Measurements from ENCODE around the gene YWHAG. TPM values are rescaled to one million over a fixed set of nuclear protein-coding genes. Genes with fewer than 3 reads are reported as not detected.

YWHAG gene
- total RNA-seq, 2 experiments from 2014 or later = 77.9 to 79.3 TPM

DNA sequence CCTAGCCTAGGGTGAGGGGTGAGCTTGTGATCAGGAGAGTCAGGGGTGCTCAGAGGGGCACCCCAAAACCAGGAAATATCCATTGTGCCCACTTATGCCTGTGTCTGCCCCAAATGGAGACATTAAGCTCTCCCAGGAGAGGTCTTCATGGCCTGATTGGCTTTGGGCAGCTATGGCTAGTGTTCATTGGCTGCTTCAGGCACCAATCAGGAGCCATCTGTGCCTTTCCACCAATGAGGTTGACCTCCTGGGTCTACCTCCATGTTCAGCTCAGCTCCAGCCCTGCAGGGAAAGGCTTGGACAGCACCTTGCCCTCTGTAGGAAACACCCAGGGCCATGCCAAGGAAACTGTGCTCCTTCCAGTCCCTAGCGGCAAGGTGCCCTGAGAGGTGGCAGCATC lies 80.3 kb downstream of the YWHAG start:
- POLR2A ChIA-PET = no interaction called here
- ATAC-seq = no peak
- peaks cover 32% of the 10 kb centered on the region for H3K27me3 Mint-ChIP-seq (ENCODE audit: low read depth)

More for the DNA sequence above, 80.3 kb downstream of the YWHAG start:
- H3K4me3 Mint-ChIP-seq = no peak overlapping the region
- DNase-seq = no peak
- CTCF ChIA-PET = interaction anchor here (1.1 to 2.2 kb wide), 2 partner anchors 13 to 100 kb away, joined by 3 to 14 read pairs; no protein-coding TSS in a partner anchor
- peaks cover 20% of the 10 kb centered on the region for H3K4me1 Mint-ChIP-seq (ENCODE audit: low read depth)
- H3K27ac Mint-ChIP-seq = no peak overlapping the region
- H3K9me3 Mint-ChIP-seq (ENCODE audit: insufficient read depth) = no peaks in the 10 kb centered on the region
- H3K36me3 Mint-ChIP-seq (ENCODE audit: low read depth) = no peaks in the 10 kb centered on the region

Other genes with a start within 250 kb of the YWHAG start
- gene SRRM3, start 157.1 kb downstream of the YWHAG start, total RNA-seq = not detected
- 10 to 100 TPM; 37.2 to 40.4 TPM for gene HSPB1, start 56.3 kb downstream of the YWHAG start, total RNA-seq
- gene SSC4D, start 50.7 kb upstream of the YWHAG start, total RNA-seq = under 1 TPM in 1 of 2 experiments, not detected in 1; 0.47 TPM
- 1 to 10 TPM; 4.0 to 5.9 TPM for gene ZP3, start 66.0 kb upstream of the YWHAG start, total RNA-seq
- gene DTX2, start 102.7 kb upstream of the YWHAG start, total RNA-seq = 10 to 100 TPM; 28.0 to 30.6 TPM
- gene UPK3B, start 151.6 kb upstream of the YWHAG start, total RNA-seq = under 1 TPM; 0.68 to 0.92 TPM
- gene SPDYE16, start 184.3 kb upstream of the YWHAG start, total RNA-seq = under 1 TPM; 0.16 to 0.18 TPM

Data from activated CD8-positive, alpha-beta T cell treated with anti-CD3 and anti-CD28 coated beads, Interleukin-2, amount 10 ng/mL, durations not matched to agents 7 days and 5 days (primary cell).